Amniotic epithelial cell (primary cell): ENCODE results near the gene SNX27.
"Not testable (repeated sequence)": the region's sequence is repeated elsewhere in the genome, so short reads cannot be mapped to it uniquely, and the experiment has no call there.

Experiments
- DNase-seq: peaks from one replicate; pipeline ENCODE4 v3.0.0-alpha.2; 2010; ENCODE audit warnings: low read depth

The SNX27 gene

GRCh38 chr1:151604291-151604690, 7.6 kb upstream of the SNX27 start:
- DNase-seq: no peak

DNA sequence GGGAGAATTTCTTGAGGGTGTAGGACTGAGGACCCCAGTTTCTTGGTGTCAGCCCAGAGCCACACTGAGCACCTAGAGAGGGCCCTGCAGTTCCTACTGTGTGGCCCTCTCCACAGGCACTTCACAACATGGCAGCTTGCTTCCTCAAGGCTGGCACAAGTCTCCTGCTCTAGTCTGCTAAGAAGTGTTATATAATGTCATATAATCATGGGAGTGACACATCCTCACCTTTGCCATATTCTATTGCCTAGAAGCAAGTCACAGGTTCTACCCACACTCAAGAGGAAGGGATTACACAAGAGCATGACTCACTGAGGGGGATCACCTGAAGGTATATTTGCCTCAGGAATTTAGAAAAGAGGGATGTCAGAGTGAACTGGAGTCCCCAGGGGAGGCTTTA, 5.5 kb upstream of the SNX27 start:
- peak; percentile 32 for DNase-seq

DNA sequence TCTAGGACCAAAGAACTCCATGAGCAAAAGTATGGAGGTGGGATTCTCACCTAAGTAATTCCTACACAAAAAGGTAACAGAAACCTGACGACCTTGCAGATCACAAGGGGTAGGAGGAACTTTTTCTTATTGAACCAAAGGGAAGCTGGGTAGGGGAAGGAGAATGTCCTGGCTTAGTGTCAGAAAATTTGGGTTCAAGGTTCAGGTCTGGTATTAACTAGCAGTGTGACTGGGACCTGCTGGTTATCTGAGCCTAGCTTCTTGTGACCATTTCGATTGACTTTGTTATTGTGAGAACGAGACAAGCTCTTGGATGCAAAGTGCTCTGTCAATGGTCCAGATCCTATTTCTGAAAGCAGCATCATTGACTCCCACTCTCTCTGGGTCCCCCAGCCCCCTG, 5.0 kb upstream of the SNX27 start:
- DNase-seq: no peak

DNA sequence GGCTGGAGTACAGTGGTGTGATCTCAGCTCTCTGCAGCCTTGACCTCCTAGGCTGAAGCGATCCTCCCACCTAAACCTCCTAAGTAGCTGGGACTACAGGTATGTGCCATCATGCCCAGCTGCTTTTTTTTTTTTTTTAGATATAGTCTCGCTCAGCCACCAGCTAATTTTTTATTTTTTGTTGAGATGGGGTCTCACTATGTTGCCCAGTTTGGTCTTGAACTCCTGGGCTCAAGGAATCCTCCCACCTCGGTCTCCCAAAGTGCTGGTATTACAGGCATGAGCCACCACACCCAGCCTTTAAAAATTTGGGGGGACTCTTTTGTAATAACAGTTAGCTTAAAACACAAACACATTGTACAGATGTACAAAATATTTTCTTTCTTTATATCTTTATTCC, 1.7 kb upstream of the SNX27 start:
- DNase-seq: no peak

- peak; percentile 84 for DNase-seq
These were observed 511 bp upstream of the SNX27 start for GRCh38 chr1:151611288-151611790.

DNA sequence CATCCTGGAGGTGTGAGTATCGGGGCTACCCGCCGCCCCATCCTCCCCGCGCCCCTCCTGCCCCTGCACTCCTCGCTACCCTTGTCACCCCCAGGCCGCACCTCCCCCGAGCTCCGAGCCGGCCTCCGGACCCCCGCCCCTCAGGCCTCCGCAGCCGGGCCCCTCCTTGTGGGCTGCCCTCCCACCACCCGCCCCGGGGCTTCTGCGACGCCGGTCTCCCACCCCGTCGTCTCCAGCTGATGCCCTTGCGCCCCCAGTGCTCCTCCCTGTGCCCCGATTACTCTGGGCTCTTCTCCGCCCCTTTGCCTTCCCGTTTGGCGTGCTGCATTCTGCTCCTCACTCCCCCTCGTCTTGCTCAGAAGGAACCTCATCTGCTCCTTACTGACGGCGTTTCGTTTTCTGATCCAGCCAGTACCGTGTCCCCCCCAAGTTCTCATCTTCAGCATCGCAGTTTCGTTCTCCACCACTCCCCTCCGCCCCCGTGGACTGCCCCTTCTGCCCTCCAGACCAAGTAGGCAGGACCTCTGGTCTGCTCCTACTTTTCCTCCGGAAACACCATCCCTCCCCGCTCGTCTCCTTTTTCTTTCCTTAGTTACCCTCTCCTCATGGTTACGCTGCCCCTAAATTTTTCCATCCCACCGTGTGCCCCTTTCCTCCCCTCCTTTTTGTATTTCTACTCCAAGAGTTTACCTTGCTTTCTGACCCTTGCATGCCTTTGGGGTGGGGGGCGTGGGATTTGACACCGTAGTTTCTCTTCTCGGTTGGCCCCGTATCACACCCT, 841 bp downstream of the SNX27 start:
- DNase-seq: peak; percentile 37

- no peak for DNase-seq
These were observed 1.5 kb downstream of the SNX27 start for GRCh38 chr1:151613282-151613780.

DNA sequence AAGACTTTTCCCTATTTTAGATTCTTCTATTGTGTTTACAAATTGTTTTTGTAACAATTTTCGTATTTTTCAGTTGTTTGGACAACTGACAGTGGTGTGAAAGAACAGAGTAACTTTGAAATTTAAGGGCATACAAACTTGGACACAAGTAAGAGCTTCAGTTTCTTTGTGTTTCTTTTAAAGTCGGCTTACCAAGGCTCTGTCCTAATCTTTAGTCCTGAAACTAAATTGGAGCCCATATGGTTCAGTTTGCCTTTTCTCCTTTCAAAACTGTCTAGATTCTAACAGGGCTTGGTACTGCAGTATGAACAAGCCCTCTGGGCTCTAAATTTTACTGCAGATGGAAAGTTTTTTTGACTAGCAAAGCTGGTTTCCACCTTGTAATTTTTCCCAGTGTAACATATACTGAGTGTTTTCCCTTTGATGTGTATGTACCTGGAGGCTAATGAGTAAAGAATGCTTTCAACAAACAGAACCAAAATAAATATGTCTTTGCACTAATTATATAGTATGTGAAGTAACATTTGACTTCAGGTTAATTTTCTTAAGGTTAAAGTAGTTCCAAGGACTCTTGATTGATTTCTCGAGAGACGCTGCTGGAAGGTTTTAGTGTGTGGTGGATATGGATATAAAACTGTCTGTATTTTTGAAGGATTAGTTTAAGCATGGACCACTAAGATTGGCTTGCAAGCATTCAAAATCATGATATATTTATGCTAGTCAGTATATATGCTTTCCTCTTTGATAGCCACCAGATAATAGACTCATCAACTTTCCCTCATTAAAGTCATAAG, 4.1 kb downstream of the SNX27 start:
- no peak for DNase-seq

- peak; percentile 38 for DNase-seq
These were observed 4.6 kb downstream of the SNX27 start for GRCh38 chr1:151616505-151616849.

GRCh38 chr1:151618003-151618402, 6.2 kb downstream of the SNX27 start:
- no peak for DNase-seq

DNA sequence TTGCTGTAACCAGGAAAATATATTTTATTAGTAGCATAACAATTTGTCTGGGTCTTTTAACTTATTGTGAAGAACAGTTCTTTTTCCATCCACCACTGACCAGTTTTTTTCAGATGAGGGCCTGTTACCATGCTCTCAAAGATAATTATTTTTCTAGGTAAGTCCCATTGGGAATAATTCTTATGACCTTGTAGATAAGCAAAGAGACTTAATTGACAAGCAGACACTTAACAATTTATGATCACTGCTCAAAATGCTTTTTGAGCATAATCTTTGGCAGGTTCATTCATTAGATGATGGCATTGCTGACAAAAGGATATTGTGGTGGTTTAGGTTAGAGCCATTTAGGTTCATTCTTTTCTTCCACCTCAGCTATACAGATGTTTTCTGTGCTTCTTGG, 6.6 kb downstream of the SNX27 start:
- DNase-seq: no peak

DNA sequence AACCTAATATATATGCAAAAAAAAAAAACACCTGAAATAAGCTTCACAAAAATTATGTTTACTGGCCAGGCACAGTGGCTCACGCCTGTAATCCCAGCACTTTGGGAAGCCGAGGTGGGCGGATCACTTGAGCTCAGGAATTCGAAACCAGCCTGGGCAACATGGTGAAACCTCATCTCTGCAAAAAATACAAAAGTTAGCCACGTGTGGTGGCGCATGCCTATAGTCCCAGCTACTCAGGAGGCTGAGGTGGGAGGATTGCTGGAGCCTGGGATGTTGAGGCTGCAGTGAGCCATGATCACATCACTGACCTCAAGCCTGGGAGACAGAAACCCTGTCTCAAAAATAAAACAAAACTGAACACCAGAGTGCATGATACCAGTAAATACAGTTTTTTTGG, 7.1 kb downstream of the SNX27 start:
- not testable (repeated sequence) for DNase-seq

- DNase-seq: peak; percentile 74
These were observed 7.7 kb downstream of the SNX27 start for GRCh38 chr1:151619489-151620093.

- peak; percentile 46 for DNase-seq
These were observed 8.4 kb downstream of the SNX27 start for GRCh38 chr1:151620286-151620685.

DNA sequence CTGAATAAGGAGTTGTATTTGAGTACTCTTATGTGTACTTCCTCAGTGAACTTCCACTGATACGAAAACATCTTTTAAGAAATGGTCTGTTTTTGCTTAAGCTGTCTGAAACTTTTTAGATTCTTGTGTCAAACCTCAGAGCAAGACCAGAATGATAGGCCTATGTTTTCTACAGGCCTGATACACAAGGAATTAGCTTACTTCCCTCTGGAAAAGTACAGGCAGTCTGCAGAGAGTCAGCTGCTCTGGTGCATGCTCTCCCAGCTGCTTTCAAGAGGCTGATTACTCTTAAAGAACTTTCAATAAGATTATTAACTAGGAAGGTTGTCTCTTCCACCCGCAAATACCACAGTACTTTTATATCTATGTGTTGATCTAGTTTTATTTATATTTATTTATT, 9.5 kb downstream of the SNX27 start:
- DNase-seq: peak; percentile 51

DNA sequence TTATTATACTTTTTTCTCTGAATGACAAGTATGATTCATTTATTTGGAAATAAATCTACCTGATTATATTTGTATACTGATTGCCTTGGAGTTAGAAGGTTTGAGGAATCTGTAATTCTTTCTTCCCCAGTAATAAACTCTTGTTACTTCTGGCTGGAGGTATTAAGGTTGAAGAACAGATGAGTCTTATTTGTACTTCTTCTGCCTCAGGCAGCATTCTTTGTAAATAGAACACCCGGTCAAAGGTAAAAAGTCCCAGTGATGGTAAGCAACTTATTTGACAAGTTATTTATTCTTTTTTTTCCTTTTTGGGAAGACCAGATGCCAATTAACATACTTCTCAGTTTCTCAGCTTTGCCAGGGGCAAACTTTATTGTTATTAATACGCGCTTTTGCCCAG, 12.9 kb downstream of the SNX27 start:
- DNase-seq: no peak

GRCh38 chr1:151626740-151627334, 15.0 kb downstream of the SNX27 start:
- DNase-seq: no peak

GRCh38 chr1:151629278-151629677, 17.4 kb downstream of the SNX27 start:
- no peak for DNase-seq

GRCh38 chr1:151635479-151636072, 23.7 kb downstream of the SNX27 start:
- DNase-seq: no peak

DNA sequence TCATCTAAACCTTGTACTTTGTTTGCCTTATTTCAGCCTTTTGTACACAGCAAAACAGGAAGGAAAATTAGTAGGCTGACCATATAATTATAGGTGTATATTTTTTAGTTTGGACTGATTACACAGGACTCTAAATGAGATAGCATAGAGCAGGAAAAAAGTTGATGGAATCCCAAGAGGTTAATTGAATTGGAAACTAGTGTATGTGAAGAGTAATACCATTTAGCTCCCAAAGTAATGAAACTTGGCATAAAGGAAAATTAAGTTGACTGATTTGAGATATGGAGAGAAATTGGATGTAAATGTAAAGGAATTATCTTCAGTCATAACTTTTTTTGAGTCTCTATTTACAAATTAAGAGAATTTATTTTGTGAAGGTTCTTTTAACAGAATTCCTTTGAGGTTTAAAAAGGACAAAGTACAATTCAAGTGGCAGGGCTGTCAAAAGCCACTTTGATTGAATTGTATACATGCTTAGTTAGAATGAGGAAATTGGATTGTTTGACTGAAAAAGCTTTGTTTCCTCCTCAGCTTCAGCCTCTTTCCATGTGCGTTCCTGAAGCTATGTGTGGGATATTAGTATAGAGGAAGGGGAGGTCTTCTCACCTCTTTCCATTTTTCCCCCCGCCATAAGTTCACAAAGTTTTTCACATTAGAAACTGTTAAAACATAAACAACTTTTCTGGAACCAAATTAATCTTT, 26.4 kb downstream of the SNX27 start:
- no peak for DNase-seq

DNA sequence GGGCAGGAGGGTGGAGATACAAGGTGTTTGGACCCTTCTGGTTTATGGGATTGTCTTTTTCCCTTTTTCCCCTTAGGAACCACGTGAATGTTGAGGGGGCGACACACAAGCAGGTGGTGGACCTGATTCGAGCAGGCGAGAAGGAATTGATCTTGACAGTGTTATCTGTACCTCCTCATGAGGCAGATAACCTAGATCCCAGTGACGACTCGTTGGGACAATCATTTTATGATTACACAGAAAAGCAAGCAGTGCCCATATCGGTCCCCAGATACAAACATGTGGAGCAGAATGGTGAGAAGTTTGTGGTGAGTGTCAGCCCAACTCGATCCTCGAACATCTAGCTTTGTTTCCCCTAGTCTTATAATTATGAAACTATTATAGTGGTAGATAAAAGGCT, 27.0 kb downstream of the SNX27 start:
- no peak for DNase-seq
